KMS-11 (cell line): ENCODE results near the gene PTPRQ.

Experiments
- H2AFZ ChIP-seq: fragments of 200-600 bp; sonication (generic); 2 replicates; pipeline ENCODE4 v1.6.1; 2016; ENCODE audit warnings: antibody characterized with exemption, mixed run types, low read depth
- H3K27ac ChIP-seq: fragments of 200-600 bp; sonication (generic); 2 replicates; pipeline ENCODE4 v1.6.1; 2016; ENCODE audit warnings: mild to moderate bottlenecking, mixed run types
- H3K27me3 ChIP-seq: fragments of 200-600 bp; sonication (generic); 2 replicates; pipeline ENCODE4 v1.6.1; 2017; ENCODE audit warnings: mild to moderate bottlenecking, low read depth, mixed run types, moderate library complexity; ENCODE audit not compliant: insufficient read depth
- H3K36me3 ChIP-seq: fragments of 200-600 bp; sonication (generic); 2 replicates; pipeline ENCODE4 v1.6.1; 2017; ENCODE audit warnings: mild to moderate bottlenecking, mixed run types; ENCODE audit not compliant: insufficient read depth
- H3K4me1 ChIP-seq: fragments of 200-600 bp; sonication (generic); 2 replicates; pipeline ENCODE4 v1.6.1; 2016; ENCODE audit warnings: mild to moderate bottlenecking, low read depth, mixed run types; ENCODE audit not compliant: poor library complexity, severe bottlenecking
- H3K4me2 ChIP-seq: fragments of 200-600 bp; sonication (generic); 2 replicates; pipeline ENCODE4 v1.7.0; 2016; ENCODE audit warnings: mild to moderate bottlenecking, mixed run types
- H3K4me3 ChIP-seq: fragments of 200-600 bp; sonication (generic); IDR thresholded peaks from 2 replicates; pipeline ENCODE4 v1.6.1; 2017; ENCODE audit warnings: low read depth, low read length, mixed read lengths; ENCODE audit not compliant: insufficient read depth
- H3K79me2 ChIP-seq: fragments of 200-600 bp; sonication (generic); 2 replicates; pipeline ENCODE4 v1.6.1; 2016; ENCODE audit warnings: low read depth, mixed run types; ENCODE audit not compliant: insufficient read depth
- H3K9ac ChIP-seq: fragments of 200-600 bp; sonication (generic); 2 replicates; pipeline ENCODE4 v1.6.1; 2016; ENCODE audit warnings: mild to moderate bottlenecking, mixed run types
- H4K20me1 ChIP-seq: fragments of 200-600 bp; sonication (generic); 2 replicates; pipeline ENCODE4 v1.6.1; 2016; ENCODE audit warnings: mild to moderate bottlenecking, mixed run types; ENCODE audit not compliant: insufficient read depth
- CTCF ChIP-seq: fragments of 200-600 bp; sonication (generic); conservative IDR thresholded peaks from 2 replicates; pipeline ENCODE4 v1.6.1; 2017; ENCODE audit warnings: low read depth, mild to moderate bottlenecking, antibody characterized with exemption, low read length, moderate library complexity, mixed read lengths

Gene PTPRQ

GRCh38 chr12:80707126-80707829, 263.2 kb downstream of the PTPRQ start, which contains the start of gene MYF6:
Gene MYF6, plus strand, starts transcription at chr12:80707634. Its CDS starts 86 bp downstream, at chr12:80707720.
- no peak within 1 kb of the TSS for H3K4me3 ChIP-seq
- no peak for TF ChIP-seq CTCF
- H3K27ac ChIP-seq: no peak within 1 kb of the TSS
- H3K4me2 ChIP-seq: peak within 1 kb of the TSS; percentile 93; the same call in 1 of the 2 replicates
- H2AFZ ChIP-seq: no peak within 1 kb of the TSS
- no peaks in the 10 kb centered on the region for H3K36me3 ChIP-seq
- no peaks in the 10 kb centered on the region for H3K79me2 ChIP-seq
- H3K9ac ChIP-seq: no peak within 1 kb of the TSS
- no peaks in the 10 kb centered on the region for H3K27me3 ChIP-seq
- H4K20me1 ChIP-seq: no peaks in the 10 kb centered on the region
- peaks cover 41% of the 10 kb centered on the region for H3K4me1 ChIP-seq

- H3K27ac ChIP-seq: no peak overlapping the region
- no peaks in the 10 kb centered on the region for H3K27me3 ChIP-seq
- H3K4me3 ChIP-seq: no peak overlapping the region
- no peaks in the 10 kb centered on the region for H4K20me1 ChIP-seq
- H3K79me2 ChIP-seq: no peaks in the 10 kb centered on the region
- no peak overlapping the region for H3K4me2 ChIP-seq
- H3K4me1 ChIP-seq: peaks cover 39% of the 10 kb centered on the region
- no peak overlapping the region for H2AFZ ChIP-seq
- no peak for TF ChIP-seq CTCF
- H3K36me3 ChIP-seq: no peaks in the 10 kb centered on the region
- H3K9ac ChIP-seq: no peak overlapping the region
These were observed 263.8 kb downstream of the PTPRQ start for GRCh38 chr12:80707830-80708258.

GRCh38 chr12:80708259-80708974, 264.4 kb downstream of the PTPRQ start:
- Histone ChIP-seq H3K4me1 (peaks cover 35% of the 10 kb centered on the region), H4K20me1 (no peaks in the 10 kb centered on the region), H2AFZ (no peak overlapping the region), H3K4me3 (no peak overlapping the region), H3K36me3 (no peaks in the 10 kb centered on the region), H3K27me3 (no peaks in the 10 kb centered on the region), H3K4me2 (no peak overlapping the region), H3K79me2 (no peaks in the 10 kb centered on the region), H3K9ac (no peak overlapping the region), H3K27ac (no peak overlapping the region)
- TF ChIP-seq CTCF: no peak

- TF ChIP-seq CTCF: no peak
- Histone ChIP-seq H3K4me1 (peaks cover 30% of the 10 kb centered on the region), H3K27ac (no peak overlapping the region), H3K4me3 (no peak overlapping the region), H3K9ac (no peak overlapping the region), H3K36me3 (no peaks in the 10 kb centered on the region), H2AFZ (no peak overlapping the region), H4K20me1 (no peaks in the 10 kb centered on the region), H3K79me2 (no peaks in the 10 kb centered on the region), H3K27me3 (no peaks in the 10 kb centered on the region), H3K4me2 (no peak overlapping the region)
These were observed 264.9 kb downstream of the PTPRQ start for GRCh38 chr12:80708975-80709328.
